Breast epithelium (tissue), 4 donors: ENCODE measurements around the gene RELCH. TPM values are rescaled to one million over a fixed set of nuclear protein-coding genes. Genes with fewer than 3 reads are reported as not detected.

Experiments used
- DNase-seq, 2 donors: peaks; one replicate each; pipeline ENCODE4 v3.0.0-alpha.2; 2019; ENCODE audit warnings: low spot score in 2 of 2
- H3K27ac ChIP-seq, 2 donors: fragments of 200-600 bp; sonication (generic) in 1 of 2; one replicate each; pipeline ENCODE4 v1.5.1; 2016 to 2019; ENCODE audit warnings: mild to moderate bottlenecking in 1 of 2
- H3K27me3 ChIP-seq, 2 donors: fragments of 200-600 bp; sonication (generic) in 1 of 2; one replicate each; pipeline versions ENCODE4 v1.5.1 to v1.6.0; 2017 to 2019; ENCODE audit warnings: control low read depth in 1 of 2, mild to moderate bottlenecking in 1 of 2
- H3K36me3 ChIP-seq: fragments of 200-600 bp; one replicate; pipeline ENCODE4 v1.5.1; 2019
- H3K4me1 ChIP-seq, 2 donors: fragments of 200-600 bp; sonication (generic); one replicate each; pipeline ENCODE4 v1.5.1; 2016 to 2019; ENCODE audit warnings: control low read depth in 1 of 2
- H3K4me3 ChIP-seq, 3 donors: fragments of 200-600 bp; sonication (generic); 1 replicate in 2 of 3; 2 replicates in 1 of 3; pipeline ENCODE4 v1.5.1; 2016 to 2019; ENCODE audit warnings: mild to moderate bottlenecking in 3 of 3, moderate library complexity in 2 of 3
- H3K9me3 ChIP-seq, 2 donors: fragments of 200-600 bp; sonication (generic) in 1 of 2; one replicate each; pipeline ENCODE4 v1.5.1; 2016 to 2019; ENCODE audit warnings: control low read depth in 1 of 2
- CTCF ChIP-seq, 3 donors: fragments of 450-650 bp; IDR thresholded peaks; one replicate each; pipeline ENCODE4 v1.5.1; 2016 to 2017; ENCODE audit warnings: antibody characterized with exemption in 3 of 3, mild to moderate bottlenecking in 3 of 3, moderate library complexity in 3 of 3
- POLR2A ChIP-seq: fragments of 450-650 bp; IDR thresholded peaks from one replicate; pipeline ENCODE4 v1.6.1; 2016; ENCODE audit warnings: antibody characterized with exemption, mild to moderate bottlenecking, moderate library complexity
- POLR2AphosphoS5 ChIP-seq, 3 donors: sonication (generic); formaldehyde crosslinking; IDR thresholded peaks; one replicate each; pipeline ENCODE4 v1.6.1; 2017; ENCODE audit warnings: antibody characterized with exemption in 3 of 3
- intact Hi-C: fragments of 100-400 bp; cut with DNase I; formaldehyde crosslinking; loops from one replicate; pipeline ENCODE4 v1.15.1; 2023; ENCODE audit warnings: low total_unique reads
- total RNA-seq, 3 donors: library from RNA; depleted of rRNA; stranded (reverse); fragments of >200 nt; gene quantifications; one replicate each; pipeline ENCODE4 v1.1.0, GENCODE V29; 2016

RELCH gene
- total RNA-seq, 3 donors from 2014 or later, result 33.0 to 69.4 (median 45.9) TPM

GRCh38 chr18:62200121-62200914 lies 13.3 kb downstream of the RELCH start:
- Histone ChIP-seq H3K4me3 (no peak overlapping the region), H3K27me3 (no peaks in the 10 kb centered on the region), H3K4me1 (no peaks in the 10 kb centered on the region), H3K36me3 (no peaks in the 10 kb centered on the region), H3K9me3 (no peaks in the 10 kb centered on the region), H3K27ac (peak overlapping the region in 1 of 2 donors; percentile 57)
- no peak for DNase-seq
- intact Hi-C loops, result no loop called here
- no peak for TF ChIP-seq POLR2AphosphoS5 (IDR thresholded peaks at IDR 0.05)
- no peak for TF ChIP-seq POLR2A
- TF ChIP-seq CTCF (IDR thresholded peaks at IDR 0.05), result no peak

GRCh38 chr18:62201870-62202269 lies 14.8 kb downstream of the RELCH start:
- Histone ChIP-seq H3K27me3 (no peaks in the 10 kb centered on the region), H3K4me3 (no peak overlapping the region), H3K4me1 (no peaks in the 10 kb centered on the region), H3K9me3 (no peaks in the 10 kb centered on the region), H3K27ac (no peak overlapping the region), H3K36me3 (no peaks in the 10 kb centered on the region)
- no peak for DNase-seq
- intact Hi-C loops, result no loop called here
- no peak for TF ChIP-seq POLR2A
- no peak for TF ChIP-seq CTCF (IDR thresholded peaks at IDR 0.05)
- no peak for TF ChIP-seq POLR2AphosphoS5 (IDR thresholded peaks at IDR 0.05)

GRCh38 chr18:62205824-62206223 lies 18.8 kb downstream of the RELCH start:
- H3K27me3 ChIP-seq, result no peaks in the 10 kb centered on the region
- H3K9me3 ChIP-seq, result no peaks in the 10 kb centered on the region
- TF ChIP-seq POLR2A (no peak), CTCF (IDR thresholded peaks at IDR 0.05) (no peak), POLR2AphosphoS5 (IDR thresholded peaks at IDR 0.05) (no peak)
- H3K27ac ChIP-seq, result no peak overlapping the region
- intact Hi-C loops, result no loop called here
- H3K36me3 ChIP-seq, result no peaks in the 10 kb centered on the region
- no peaks in the 10 kb centered on the region for H3K4me1 ChIP-seq
- H3K4me3 ChIP-seq, result no peak overlapping the region
- DNase-seq, result no peak

- H3K4me1 ChIP-seq, result no peaks in the 10 kb centered on the region
- H3K36me3 ChIP-seq, result no peaks in the 10 kb centered on the region
- no peaks in the 10 kb centered on the region for H3K9me3 ChIP-seq
- H3K27ac ChIP-seq, result no peak overlapping the region
- intact Hi-C loops, result no loop called here
- no peaks in the 10 kb centered on the region for H3K27me3 ChIP-seq
- TF ChIP-seq POLR2A (no peak), POLR2AphosphoS5 (IDR thresholded peaks at IDR 0.05) (no peak), CTCF (IDR thresholded peaks at IDR 0.05) (no peak)
- DNase-seq, result no peak
- no peak overlapping the region for H3K4me3 ChIP-seq
These were observed 19.5 kb downstream of the RELCH start for GRCh38 chr18:62206593-62206992.

- intact Hi-C loops, result no loop called here
- H3K36me3 ChIP-seq, result no peaks in the 10 kb centered on the region
- H3K27me3 ChIP-seq, result no peaks in the 10 kb centered on the region
- no peak for DNase-seq
- TF ChIP-seq POLR2AphosphoS5 (IDR thresholded peaks at IDR 0.05) (no peak), POLR2A (no peak), CTCF (IDR thresholded peaks at IDR 0.05) (no peak)
- no peak overlapping the region for H3K27ac ChIP-seq
- no peaks in the 10 kb centered on the region for H3K9me3 ChIP-seq
- no peaks in the 10 kb centered on the region for H3K4me1 ChIP-seq
- no peak overlapping the region for H3K4me3 ChIP-seq
These were observed 22.0 kb downstream of the RELCH start for GRCh38 chr18:62209046-62209445.
